CD8-positive, alpha-beta T cell (primary cell): ENCODE data around the gene TUBA3E. TPM values are rescaled to one million over a fixed set of nuclear protein-coding genes. Genes with fewer than 3 reads are reported as not detected.

Source experiments
- total RNA-seq, 46 experiments: library from RNA in 2 of 46; stranded (reverse) in 2 of 46; gene quantifications; one replicate each; pipeline ENCODE4 v1.2.3 and lab custom pipeline; 2021 to 2026

Gene TUBA3E
- total RNA-seq, 2 experiments from 2014 or later = not detected

Other genes starting within 250 kb of the TUBA3E start
- not detected for gene RAB6C, start 218.8 kb downstream of the TUBA3E start, total RNA-seq
- not detected for gene POTEF, start 69.2 kb downstream of the TUBA3E start, total RNA-seq
- gene CCDC74B, start 53.3 kb downstream of the TUBA3E start, total RNA-seq = under 1 TPM; 0.22 to 0.27 TPM
- 100 to 1,000 TPM; 108 to 114 TPM for gene SMPD4, start 16.8 kb downstream of the TUBA3E start, total RNA-seq
- 100 to 1,000 TPM; 212 to 224 TPM for gene MZT2B, start 16.2 kb downstream of the TUBA3E start, total RNA-seq
- gene IMP4, start 144.5 kb upstream of the TUBA3E start, total RNA-seq = 100 to 1,000 TPM; 108 to 120 TPM
- gene PTPN18, start 157.6 kb upstream of the TUBA3E start, total RNA-seq = 10 to 100 TPM; 18.1 to 20.6 TPM